Upper lobe of left lung (tissue), 4 donors: ENCODE results near the gene ITIH5.

Source experiments
- CTCF ChIP-seq, 6 experiments: fragments of 450-650 bp in 4 of 6; fragments of 200-600 bp in 2 of 6; sonication (generic) in 2 of 6; IDR thresholded peaks; one replicate each; pipeline ENCODE4 v1.5.1; 2016 to 2019; ENCODE audit warnings: antibody characterized with exemption in 6 of 6
- POLR2A ChIP-seq, 4 donors: fragments of 450-650 bp; IDR thresholded peaks; one replicate each; pipeline ENCODE4 v1.5.1; 2016 to 2017; ENCODE audit warnings: antibody characterized with exemption in 4 of 4, mild to moderate bottlenecking in 2 of 4
- POLR2AphosphoS5 ChIP-seq, 2 donors: sonication (generic); formaldehyde crosslinking; IDR thresholded peaks; one replicate each; pipeline ENCODE4 v1.5.1; 2017; ENCODE audit warnings: antibody characterized with exemption in 2 of 2

- TF ChIP-seq POLR2A (IDR thresholded peaks at IDR 0.05) (no peak), CTCF (IDR thresholded peaks at IDR 0.05) (no peak), POLR2AphosphoS5 (IDR thresholded peaks at IDR 0.05) (no peak)
Measured at GRCh38 chr10:7580520-7580919, 86.2 kb downstream of the ITIH5 start.
